Activated CD8-positive, alpha-beta T cell treated with anti-CD3 and anti-CD28 coated beads for 36 hours (primary cell): ENCODE measurements around the gene ZSWIM8. TPM values are rescaled to one million over a fixed set of nuclear protein-coding genes. Genes with fewer than 3 reads are reported as not detected.

Experiments used
- ATAC-seq: fragments of 200-7000 bp; cut with Tn5 transposase; one replicate; pipeline ENCODE4 v1.10.0; 2021; ENCODE audit warnings: mild to moderate bottlenecking, moderate library complexity
- CTCF ChIA-PET: fragments of 350-600 bp; sonication (Branson Sonifier 250); formaldehyde crosslinking; loops from one replicate; lab custom pipeline; 2021; ENCODE audit warnings: antibody characterized with exemption; lab: Charles Lee
- POLR2A ChIA-PET: fragments of 350-600 bp; sonication (Branson Sonifier 250); formaldehyde crosslinking; loops from one replicate; lab custom pipeline; 2021; ENCODE audit warnings: antibody characterized with exemption; lab: Charles Lee
- DNase-seq: peaks from one replicate; pipeline ENCODE4 v3.0.0-alpha.2; 2020
- H3K27ac Mint-ChIP-seq: one replicate; pipeline ENCODE4 v1.8.0; 2021; ENCODE audit warnings: mild to moderate bottlenecking, mixed read lengths
- H3K27me3 Mint-ChIP-seq: one replicate; pipeline ENCODE4 v1.8.0; 2021; ENCODE audit warnings: mixed read lengths
- H3K36me3 Mint-ChIP-seq: one replicate; pipeline ENCODE4 v1.8.0; 2021; ENCODE audit warnings: low read depth, mixed read lengths
- H3K4me1 Mint-ChIP-seq: one replicate; pipeline ENCODE4 v1.8.0; 2021; ENCODE audit warnings: low read depth, mixed read lengths
- H3K4me3 Mint-ChIP-seq: one replicate; pipeline ENCODE4 v1.8.0; 2021; ENCODE audit warnings: mild to moderate bottlenecking, moderate library complexity, mixed read lengths
- H3K9me3 Mint-ChIP-seq: one replicate; pipeline ENCODE4 v1.8.0; 2021; ENCODE audit warnings: mixed read lengths
- CTCF ChIP-seq: fragments of 200-600 bp; IDR thresholded peaks from one replicate; pipeline ENCODE4 v1.8.0; 2022; ENCODE audit warnings: antibody characterized with exemption, mild to moderate bottlenecking
- intact Hi-C: fragments of 100-400 bp; cut with micrococcal nuclease; formaldehyde crosslinking; loops from one replicate; pipeline ENCODE4 v1.10.0; 2022
- total RNA-seq, 2 experiments: library from RNA; stranded (reverse); gene quantifications; one replicate each; pipeline ENCODE4 v1.2.3, GENCODE V29; 2021

ZSWIM8 gene
- total RNA-seq, 2 experiments from 2014 or later: 30.0 to 41.0 TPM

GRCh38 chr10:73843261-73843660 is 57.9 kb downstream of the ZSWIM8 start:
- TF ChIP-seq CTCF: no peak
- Mint-ChIP-seq H3K9me3 (no peaks in the 10 kb centered on the region), H3K27me3 (no peaks in the 10 kb centered on the region), H3K4me3 (no peak overlapping the region), H3K27ac (no peak overlapping the region), H3K36me3 (peaks cover 15% of the 10 kb centered on the region), H3K4me1 (no peaks in the 10 kb centered on the region)
- POLR2A ChIA-PET: no interaction called here
- ATAC-seq (no peak), DNase-seq (no peak)
- intact Hi-C loops: no loop called here
- CTCF ChIA-PET: interaction anchor here (0.8 to 13.2 kb wide), 2 partner anchors 35 to 207 kb away, joined by 3 to 430 read pairs; partner anchors contain the start of gene CAMK2G

- H3K4me1 Mint-ChIP-seq: peaks cover 9% of the 10 kb centered on the region
- H3K4me3 Mint-ChIP-seq: no peak overlapping the region
- H3K27ac Mint-ChIP-seq: no peak overlapping the region
- TF ChIP-seq CTCF: no peak
- DNase-seq (no peak), ATAC-seq (no peak)
- H3K9me3 Mint-ChIP-seq: no peaks in the 10 kb centered on the region
- H3K36me3 Mint-ChIP-seq: peaks cover 22% of the 10 kb centered on the region
- ChIA-PET POLR2A (interaction anchor here (0.9 to 1.5 kb wide), 3 partner anchors 9 to 32 kb away, joined by 3 read pairs; no protein-coding TSS in a partner anchor), CTCF (interaction anchor here (0.8 to 13.2 kb wide), 5 partner anchors 9 to 93 kb away, joined by 3 to 430 read pairs (median 26); partner anchors contain the start of gene CAMK2G)
- no peaks in the 10 kb centered on the region for H3K27me3 Mint-ChIP-seq
- intact Hi-C loops: no loop called here
Observed at GRCh38 chr10:73847031-73847430, 61.6 kb downstream of the ZSWIM8 start.

GRCh38 chr10:73848821-73849489 is 63.5 kb downstream of the ZSWIM8 start:
- Mint-ChIP-seq H3K27me3 (no peaks in the 10 kb centered on the region), H3K4me1 (peaks cover 12% of the 10 kb centered on the region), H3K4me3 (no peak overlapping the region), H3K9me3 (no peaks in the 10 kb centered on the region), H3K36me3 (peaks cover 20% of the 10 kb centered on the region), H3K27ac (peak overlapping the region; percentile 76)
- POLR2A ChIA-PET: interaction anchor here (0.6 to 1.7 kb wide), 10 partner anchors 9 to 88 kb away, joined by 3 to 7 read pairs (median 3); no protein-coding TSS in a partner anchor
- TF ChIP-seq CTCF: peak; percentile 94
- DNase-seq (peak; percentile 97), ATAC-seq (peak; percentile 100)
- intact Hi-C loops: loop anchor here (1.0 kb wide), 1 partner anchor 30 kb away; no protein-coding TSS in a partner anchor
- CTCF ChIA-PET: interaction anchor here (0.6 to 13.2 kb wide), 33 partner anchors 9 to 243 kb away, joined by 3 to 430 read pairs (median 4); partner anchors contain the start of gene CAMK2G

- H3K36me3 Mint-ChIP-seq: peaks cover 20% of the 10 kb centered on the region
- no peak for DNase-seq
- ChIA-PET POLR2A (interaction anchor here (0.7 to 1.7 kb wide), 6 partner anchors 9 to 86 kb away, joined by 3 to 7 read pairs (median 4); no protein-coding TSS in a partner anchor), CTCF (interaction anchor here (0.6 to 13.2 kb wide), 26 partner anchors 7 to 307 kb away, joined by 3 to 430 read pairs (median 4); partner anchors contain the start of gene CAMK2G)
- intact Hi-C loops: no loop called here
- no peak for ATAC-seq
- no peak overlapping the region for H3K27ac Mint-ChIP-seq
- H3K9me3 Mint-ChIP-seq: no peaks in the 10 kb centered on the region
- H3K27me3 Mint-ChIP-seq: no peaks in the 10 kb centered on the region
- H3K4me1 Mint-ChIP-seq: peaks cover 15% of the 10 kb centered on the region
- H3K4me3 Mint-ChIP-seq: no peak overlapping the region
- no peak for TF ChIP-seq CTCF
Observed at GRCh38 chr10:73850211-73850610, 64.8 kb downstream of the ZSWIM8 start.
